Heart left ventricle (tissue), 13 donors: ENCODE results near the gene B4GALT1.

Experiments
- POLR2A ChIP-seq, 2 donors: fragments of 450-650 bp; IDR thresholded peaks; one replicate each; pipeline ENCODE4 v1.6.1; 2017; ENCODE audit warnings: antibody characterized with exemption in 2 of 2, mild to moderate bottlenecking in 2 of 2, moderate library complexity in 2 of 2
- TF ChIP-seq, protein P1 (sequence below), 12 donors: fragments of 200-600 bp; sonication (generic) in 4 of 12; IDR thresholded peaks; one replicate each; pipeline versions ENCODE4 v1.5.0 to v1.8.0; 2018 to 2022; ENCODE audit warnings: antibody characterized with exemption in 12 of 12, mild to moderate bottlenecking in 5 of 12
- donor health status: ischemic (EF 13 %, LVEDD 7.1; RV severe dilation, severe dysfunction).
- donor health status: DM: no; HTN: yes; CAD: no.
- donor health status: DM: no; HTN: no; CAD: no.
- donor health status: ischemic (EF 25% LVEDD 6.9; RV normal size, moderate dysfunction).
- donor health status: ischemic (EF 25% LVEDD 5.7; RV mildly dilated, moderate dysfunction).
- donor health status: ischemic (EF 35%, LVEDD 5.7; RV mildly dilated, moderate dysfunction).
- donor health status: nonischemic (EF 11% LVEDD 7.7; RV severe dilation, severe dysfunction).
- donor health status: DM: yes; HTN: yes; CAD: no.
- donor health status: PGD.
- donor health status: ischemic (EF 29% LVEDD 5.4; RV normal size, mild dysfunction).
- donor health status: nonischemic (EF 23%, LVEDD 6.1; RV moderate dilation, normal function).

DNA sequence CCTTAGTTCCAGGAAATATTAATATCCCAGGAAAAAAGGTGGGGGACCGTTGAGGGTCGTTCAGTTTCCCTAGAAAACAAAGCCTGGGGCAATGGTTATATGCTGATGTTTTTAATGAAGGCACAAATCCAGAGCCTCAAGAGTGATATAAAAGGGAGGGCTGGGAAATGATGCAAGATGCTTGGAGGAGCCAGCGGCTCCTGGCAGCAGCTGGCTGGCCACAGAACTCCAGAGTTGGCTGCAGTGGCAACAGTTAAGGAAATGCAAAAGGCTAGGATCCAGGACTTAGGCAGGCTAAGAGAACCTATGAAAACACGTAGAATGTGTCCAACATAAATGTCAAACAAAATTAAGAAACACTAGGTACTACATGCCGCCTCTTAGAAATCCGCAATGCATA, 31.0 kb upstream of the B4GALT1 start:
- TF ChIP-seq, protein P1, sequence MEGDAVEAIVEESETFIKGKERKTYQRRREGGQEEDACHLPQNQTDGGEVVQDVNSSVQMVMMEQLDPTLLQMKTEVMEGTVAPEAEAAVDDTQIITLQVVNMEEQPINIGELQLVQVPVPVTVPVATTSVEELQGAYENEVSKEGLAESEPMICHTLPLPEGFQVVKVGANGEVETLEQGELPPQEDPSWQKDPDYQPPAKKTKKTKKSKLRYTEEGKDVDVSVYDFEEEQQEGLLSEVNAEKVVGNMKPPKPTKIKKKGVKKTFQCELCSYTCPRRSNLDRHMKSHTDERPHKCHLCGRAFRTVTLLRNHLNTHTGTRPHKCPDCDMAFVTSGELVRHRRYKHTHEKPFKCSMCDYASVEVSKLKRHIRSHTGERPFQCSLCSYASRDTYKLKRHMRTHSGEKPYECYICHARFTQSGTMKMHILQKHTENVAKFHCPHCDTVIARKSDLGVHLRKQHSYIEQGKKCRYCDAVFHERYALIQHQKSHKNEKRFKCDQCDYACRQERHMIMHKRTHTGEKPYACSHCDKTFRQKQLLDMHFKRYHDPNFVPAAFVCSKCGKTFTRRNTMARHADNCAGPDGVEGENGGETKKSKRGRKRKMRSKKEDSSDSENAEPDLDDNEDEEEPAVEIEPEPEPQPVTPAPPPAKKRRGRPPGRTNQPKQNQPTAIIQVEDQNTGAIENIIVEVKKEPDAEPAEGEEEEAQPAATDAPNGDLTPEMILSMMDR (IDR thresholded peaks at IDR 0.05): no peak
- no peak for TF ChIP-seq POLR2A (IDR thresholded peaks at IDR 0.05)
